NCI-H187 (cell line): ENCODE data around the gene PPDPF.
A peak's percentile ranks its signal among the peaks of the same experiment; 100 is the strongest.

Experiments used
- DNase-seq, 2 experiments: peaks; one replicate each; lab custom pipeline; 2025; lab: John Stamatoyannopoulos, UW

Gene PPDPF

GRCh38 chr20:63522091-63522868 lies 1.7 kb downstream of the PPDPF start:
- DNase-seq = no peak

GRCh38 chr20:63522981-63523611 lies 2.5 kb downstream of the PPDPF start:
- DNase-seq = no peak

DNA sequence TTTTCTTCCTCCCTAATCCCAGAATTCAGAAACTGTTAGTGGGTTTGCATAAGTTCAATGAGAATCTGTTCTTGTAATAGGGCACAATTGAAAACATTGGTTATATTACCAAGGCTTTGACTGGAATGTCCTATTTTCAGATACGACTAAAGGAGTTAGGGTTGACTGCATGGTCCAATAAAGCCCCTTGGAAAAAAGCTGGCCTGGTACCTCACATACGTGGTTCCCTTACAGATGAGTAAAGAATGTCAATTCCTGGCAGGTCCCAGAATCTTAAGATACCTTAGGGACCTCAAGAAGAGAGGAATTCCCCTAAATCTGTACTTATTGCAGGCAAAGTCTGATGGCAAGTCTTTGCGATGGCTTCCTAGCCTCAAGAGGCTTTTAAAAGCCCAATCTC lies 4.6 kb downstream of the PPDPF start:
- DNase-seq = no peak

DNA sequence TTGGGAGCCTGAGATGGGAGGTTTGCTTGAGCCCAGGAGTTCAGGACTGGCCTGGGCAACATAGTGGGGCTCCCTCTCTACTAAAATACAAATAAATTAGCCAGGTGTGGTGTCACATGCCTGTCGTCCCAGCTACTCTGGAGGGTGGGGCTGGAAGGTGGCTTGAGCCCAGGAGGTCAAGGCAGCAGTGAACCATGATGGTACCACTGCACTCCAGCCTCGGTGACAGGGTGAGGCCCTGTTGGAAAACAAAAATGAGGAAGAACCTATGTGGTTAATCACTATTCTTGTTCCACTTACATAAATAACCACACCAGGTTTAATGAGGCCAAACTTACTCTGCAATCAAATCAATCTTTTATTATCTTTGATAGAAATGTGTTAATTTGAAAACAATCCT lies 5.4 kb downstream of the PPDPF start:
- DNase-seq = no peak

DNA sequence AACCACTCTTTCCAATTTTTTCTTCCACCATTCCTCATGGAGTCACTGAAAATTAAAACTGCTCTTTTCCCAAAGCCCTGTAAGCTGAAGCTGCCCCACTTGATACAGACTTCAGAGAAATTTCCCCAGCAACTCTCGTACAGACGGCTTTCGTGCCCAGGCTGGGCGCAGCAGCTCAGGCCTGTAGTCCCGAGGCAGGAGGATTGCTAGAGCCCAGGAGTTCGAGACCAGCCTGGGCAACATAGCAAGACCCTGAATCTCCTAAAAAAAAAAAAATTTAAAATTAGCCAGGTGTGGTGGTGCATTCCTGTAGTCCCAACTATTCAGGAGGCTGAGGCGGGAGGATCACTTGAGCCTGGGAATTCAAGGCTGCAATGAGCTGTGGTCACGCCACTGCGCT lies 6.6 kb downstream of the PPDPF start:
- no peak for DNase-seq

GRCh38 chr20:63529180-63529860 lies 8.8 kb downstream of the PPDPF start:
- no peak for DNase-seq

- DNase-seq = no peak
Observed at GRCh38 chr20:63529861-63530787, 9.6 kb downstream of the PPDPF start.

DNA sequence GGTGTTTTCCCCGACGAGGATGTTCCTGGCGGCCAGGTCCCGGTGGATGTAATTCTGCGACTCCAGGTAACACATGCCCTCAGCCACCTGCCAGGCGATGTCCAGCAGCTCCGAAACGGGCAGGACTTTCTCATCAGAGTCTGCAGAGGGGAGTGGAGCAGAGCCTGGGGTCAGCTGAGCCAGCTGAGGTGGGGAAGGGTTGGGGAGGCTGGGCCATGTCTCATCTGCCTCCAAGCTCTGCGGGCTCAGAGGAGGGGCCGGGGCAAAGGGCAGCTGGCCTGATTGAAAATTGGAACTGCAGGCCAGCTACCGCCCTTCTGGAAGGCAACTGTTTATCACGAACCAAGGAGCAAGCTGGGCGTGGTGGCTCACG lies 10.2 kb downstream of the PPDPF start:
- no peak for DNase-seq

GRCh38 chr20:63531686-63532448 lies 11.3 kb downstream of the PPDPF start:
- no peak for DNase-seq

DNA sequence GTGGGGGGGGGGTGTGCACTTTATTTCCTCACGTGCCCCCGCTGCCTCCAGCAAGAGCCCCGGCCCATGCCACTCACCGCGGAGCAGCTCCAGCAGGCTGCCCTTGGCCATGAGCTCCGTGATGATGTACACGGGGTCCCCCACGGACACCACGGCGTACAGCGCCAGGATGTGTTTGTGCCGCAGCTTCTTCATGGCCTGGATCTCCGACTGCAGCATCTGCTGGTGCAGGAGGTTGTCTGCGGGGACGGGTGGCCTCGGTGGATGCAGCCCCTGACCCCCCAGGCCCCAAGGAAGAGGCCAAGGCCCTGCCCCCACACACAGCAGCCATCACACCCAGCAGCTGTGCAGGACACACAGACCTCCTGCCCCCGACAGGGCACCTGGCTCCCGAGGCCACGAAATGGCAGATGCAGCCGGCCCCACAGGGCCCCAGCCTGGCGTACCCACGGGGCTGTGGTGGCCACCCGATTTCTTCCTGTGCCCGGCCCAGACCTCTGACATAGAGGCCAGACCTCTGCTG lies 11.9 kb downstream of the PPDPF start:
- no peak for DNase-seq

DNA sequence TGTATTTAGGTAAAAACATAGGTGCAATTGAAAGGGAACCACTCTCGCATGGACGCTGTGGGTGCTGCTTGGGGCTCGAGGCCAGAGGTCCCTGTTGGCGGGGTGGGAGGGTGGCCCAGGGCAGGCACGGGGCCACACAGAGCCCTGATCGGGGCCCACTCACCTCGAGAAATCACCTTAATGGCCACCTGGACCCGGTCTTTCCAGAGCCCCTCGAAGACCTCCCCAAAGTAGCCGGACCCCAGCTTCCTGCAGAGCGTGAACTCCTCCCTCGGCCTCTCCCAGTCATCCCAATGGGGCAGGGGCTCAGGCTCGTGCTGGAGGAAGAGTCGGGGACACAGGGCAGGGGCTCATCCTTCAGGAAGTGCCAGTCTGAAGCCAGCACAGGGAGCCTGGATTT lies 12.8 kb downstream of the PPDPF start:
- DNase-seq = no peak

DNA sequence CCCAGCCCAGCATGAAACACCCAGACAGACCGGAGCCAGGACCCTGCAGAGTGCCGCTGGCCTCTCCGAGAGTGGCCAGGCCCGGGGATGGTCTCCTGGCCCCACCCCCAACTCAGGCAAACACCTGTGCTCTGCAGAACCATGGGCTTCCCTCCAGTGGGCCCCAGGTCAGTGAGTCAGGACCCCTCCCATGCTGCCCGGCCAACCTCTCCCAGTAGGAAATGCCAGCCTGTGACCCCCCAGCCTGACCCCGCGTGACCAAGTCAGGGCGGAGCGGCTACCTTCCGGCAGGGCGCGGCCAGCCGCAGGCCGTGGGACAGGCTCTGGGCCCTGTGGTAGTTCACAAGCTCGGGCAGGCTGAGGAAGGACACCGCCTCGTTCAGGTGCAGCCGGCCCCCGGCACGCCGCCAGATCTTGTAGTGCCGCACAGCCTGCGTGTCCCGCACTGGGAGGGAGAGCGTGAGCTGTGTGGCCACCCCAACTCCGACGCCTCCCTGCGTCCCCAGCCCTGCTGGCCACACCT lies 13.4 kb downstream of the PPDPF start:
- no peak for DNase-seq

GRCh38 chr20:63534427-63534830 lies 13.9 kb downstream of the PPDPF start:
- no peak for DNase-seq

DNA sequence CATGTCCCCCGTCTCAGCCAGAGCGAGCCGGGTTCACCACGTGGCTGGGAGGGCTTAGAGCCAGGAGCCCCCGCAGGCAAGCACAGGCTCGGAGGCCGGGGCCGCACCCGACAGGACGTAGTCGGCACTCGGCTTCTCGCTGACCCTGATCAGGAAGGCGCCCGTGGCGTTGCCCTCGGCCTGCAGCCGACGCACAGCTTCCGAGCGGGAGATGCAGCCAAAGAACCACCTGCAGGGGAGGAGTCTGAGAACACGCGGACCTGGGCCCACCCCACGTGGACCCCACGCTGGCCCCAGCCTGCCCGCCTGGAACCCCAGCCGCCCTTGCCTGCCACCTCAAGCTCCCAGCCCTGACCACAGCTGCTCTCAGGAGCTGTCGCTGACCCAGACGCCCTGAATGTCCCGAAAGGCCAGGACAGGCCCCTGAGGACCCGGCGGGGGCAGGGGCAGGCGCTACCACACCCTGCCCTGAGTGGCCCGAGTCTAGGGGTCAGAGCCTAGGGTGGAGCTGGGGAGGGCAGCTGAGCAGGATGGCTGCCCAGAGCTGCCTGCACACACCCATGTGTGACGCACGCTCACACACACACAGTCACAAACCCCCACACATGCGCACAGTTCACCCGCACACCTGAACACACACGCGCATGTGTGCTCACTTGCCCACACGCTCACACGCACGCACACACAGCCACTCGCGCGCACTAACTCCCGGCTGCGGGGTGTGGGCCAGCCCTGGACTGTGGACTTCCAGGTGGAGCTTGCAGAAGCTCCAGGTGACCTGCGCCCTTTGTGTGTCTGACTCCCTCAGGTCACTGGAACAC lies 14.5 kb downstream of the PPDPF start:
- no peak for DNase-seq

DNA sequence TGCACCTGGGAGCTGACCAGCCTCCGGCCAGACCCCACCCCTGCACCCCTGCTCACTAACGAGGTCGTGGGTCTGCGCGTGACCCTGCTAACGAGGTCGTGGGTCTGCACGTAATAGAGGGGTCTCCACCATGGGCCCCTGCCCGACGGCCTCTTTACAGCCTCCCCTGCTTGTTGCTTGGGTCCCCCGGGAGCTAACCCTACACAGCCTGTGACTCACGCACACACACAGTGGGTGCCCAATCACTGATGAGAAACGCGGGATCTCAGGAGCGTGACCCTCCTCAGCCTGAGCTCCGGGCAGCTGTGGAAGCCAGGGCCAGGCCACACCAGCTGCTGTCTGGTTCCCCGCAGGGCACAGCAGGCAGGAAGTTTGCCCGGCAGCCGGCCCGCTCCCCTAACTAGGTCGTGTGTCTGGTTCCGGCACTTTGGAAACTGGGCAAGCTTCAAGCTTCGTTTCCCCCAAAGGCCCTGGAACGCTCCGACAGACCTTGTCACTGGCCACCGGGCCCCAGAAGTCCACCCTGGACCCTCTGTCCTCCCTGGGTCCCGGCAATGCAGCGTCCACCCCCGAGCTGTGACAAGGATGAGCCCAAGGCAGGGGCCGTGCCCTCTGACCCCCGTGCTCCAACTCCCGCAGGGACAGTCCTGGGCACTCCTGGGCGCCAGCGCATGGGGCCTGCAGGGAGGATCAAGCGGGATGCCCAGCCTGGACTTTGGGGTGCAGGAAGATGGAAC lies 15.8 kb downstream of the PPDPF start:
- no peak for DNase-seq

- no peak for DNase-seq
Observed at GRCh38 chr20:63536997-63537524, 16.5 kb downstream of the PPDPF start, which contains the start of gene PTK6. Gene PTK6, minus strand, starts transcription at chr20:63537376. Its CDS starts 62 bp downstream, at chr20:63537314.

GRCh38 chr20:63537525-63538203 lies 17.1 kb downstream of the PPDPF start:
- DNase-seq = peak; percentile 29 to 44
